Keratinocyte (primary cell): Measurements from ENCODE around the gene ZBTB48.

Experiments used
- EZH2 ChIP-seq: IDR thresholded peaks from one replicate; pipeline ENCODE4 v1.6.1; 2012; ENCODE audit warnings: inconsistent platforms, mild to moderate bottlenecking, low read length, moderate library complexity
- TF ChIP-seq, protein P1 (sequence below), 3 experiments: IDR thresholded peaks in 1 of 3; conservative IDR thresholded peaks in 1 of 3; optimal IDR thresholded peaks in 1 of 3; 2 replicates in 2 of 3; 3 replicates in 1 of 3; pipeline versions ENCODE3 to v1.5.1; 2011; ENCODE audit warnings: low read length in 3 of 3, mild to moderate bottlenecking in 3 of 3, moderate library complexity in 2 of 3, control low read depth in 1 of 3, inconsistent platforms in 1 of 3; ENCODE audit not compliant: insufficient read depth in 2 of 3; ENCODE audit errors: extremely low read depth in 1 of 3

DNA sequence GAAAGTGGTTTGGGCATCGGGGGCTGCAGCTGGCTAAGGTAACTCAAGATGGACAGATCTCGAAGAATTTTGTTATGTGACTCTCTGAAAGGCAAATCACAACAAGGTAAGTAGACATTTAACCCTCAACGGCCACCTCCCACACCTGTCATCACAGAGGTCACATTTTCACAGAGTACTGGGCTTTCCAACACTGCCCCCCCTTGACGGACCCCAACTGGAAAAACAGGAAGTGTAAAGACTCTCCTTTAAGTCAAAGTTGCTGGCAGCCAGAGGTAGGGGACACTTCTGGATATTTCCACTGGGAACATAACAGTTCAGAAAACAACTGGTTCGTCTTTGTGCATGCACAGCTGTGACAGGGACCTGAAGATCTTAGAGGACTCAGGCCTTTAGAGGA, 47.8 kb upstream of the ZBTB48 start:
- no peak for TF ChIP-seq EZH2
- TF ChIP-seq, protein P1, sequence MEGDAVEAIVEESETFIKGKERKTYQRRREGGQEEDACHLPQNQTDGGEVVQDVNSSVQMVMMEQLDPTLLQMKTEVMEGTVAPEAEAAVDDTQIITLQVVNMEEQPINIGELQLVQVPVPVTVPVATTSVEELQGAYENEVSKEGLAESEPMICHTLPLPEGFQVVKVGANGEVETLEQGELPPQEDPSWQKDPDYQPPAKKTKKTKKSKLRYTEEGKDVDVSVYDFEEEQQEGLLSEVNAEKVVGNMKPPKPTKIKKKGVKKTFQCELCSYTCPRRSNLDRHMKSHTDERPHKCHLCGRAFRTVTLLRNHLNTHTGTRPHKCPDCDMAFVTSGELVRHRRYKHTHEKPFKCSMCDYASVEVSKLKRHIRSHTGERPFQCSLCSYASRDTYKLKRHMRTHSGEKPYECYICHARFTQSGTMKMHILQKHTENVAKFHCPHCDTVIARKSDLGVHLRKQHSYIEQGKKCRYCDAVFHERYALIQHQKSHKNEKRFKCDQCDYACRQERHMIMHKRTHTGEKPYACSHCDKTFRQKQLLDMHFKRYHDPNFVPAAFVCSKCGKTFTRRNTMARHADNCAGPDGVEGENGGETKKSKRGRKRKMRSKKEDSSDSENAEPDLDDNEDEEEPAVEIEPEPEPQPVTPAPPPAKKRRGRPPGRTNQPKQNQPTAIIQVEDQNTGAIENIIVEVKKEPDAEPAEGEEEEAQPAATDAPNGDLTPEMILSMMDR (optimal IDR thresholded peaks at IDR 0.05 in 1 of 3, IDR thresholded peaks at IDR 0.05 in 1 of 3, conservative IDR thresholded peaks at IDR 0.05 in 1 of 3; ENCODE audit: extremely low read depth in 1 of 3, insufficient read depth in 2 of 3, low read length in 3 of 3), result no peak
